Upper lobe of right lung (tissue), 1 donor: ENCODE data around the gene DCST1. TPM values are rescaled to one million over a fixed set of nuclear protein-coding genes. Genes with fewer than 3 reads are reported as not detected.

Source experiments
- ATAC-seq: fragments of 200-7000 bp; cut with Tn5 transposase; one replicate; pipeline ENCODE4 v1.9.1; 2020; ENCODE audit warnings: mild to moderate bottlenecking, moderate library complexity
- DNase-seq: peaks from one replicate; pipeline ENCODE4 v3.0.0-alpha.2; 2020
- H3K27ac ChIP-seq: fragments of 200-600 bp; one replicate; pipeline ENCODE4 v1.8.0; 2022
- H3K27me3 ChIP-seq: fragments of 200-600 bp; one replicate; pipeline ENCODE4 v1.8.0; 2022; ENCODE audit warnings: mild to moderate bottlenecking
- H3K36me3 ChIP-seq: fragments of 200-600 bp; one replicate; pipeline ENCODE4 v1.8.0; 2022
- H3K4me1 ChIP-seq: fragments of 200-600 bp; one replicate; pipeline ENCODE4 v1.8.0; 2022
- H3K4me3 ChIP-seq: fragments of 200-600 bp; one replicate; pipeline ENCODE4 v1.8.0; 2022; ENCODE audit warnings: mild to moderate bottlenecking
- H3K9me3 ChIP-seq: fragments of 200-600 bp; one replicate; pipeline ENCODE4 v1.8.0; 2022
- intact Hi-C: fragments of 100-400 bp; cut with DNase I; formaldehyde crosslinking; loops from one replicate; pipeline ENCODE4 v1.11.0; 2022
- total RNA-seq: library from RNA; stranded (reverse); fragmentation: NEBNext Ultra II Directional; extraction: Animal tissue kit (Norgen Biotek cat#: 25700); gene quantifications from one replicate; pipeline ENCODE4 v1.2.1, GENCODE V29; 2021
- TF ChIP-seq, protein P1 (sequence below): fragments of 200-600 bp; IDR thresholded peaks from one replicate; pipeline ENCODE4 v1.8.0; 2022; ENCODE audit warnings: antibody characterized with exemption
- donor health status: DM: no; HTN: yes; CAD: no; lungs with severe emphysema.

DCST1 gene
- total RNA-seq, 1 donor from 2014 or later: not detected

DNA sequence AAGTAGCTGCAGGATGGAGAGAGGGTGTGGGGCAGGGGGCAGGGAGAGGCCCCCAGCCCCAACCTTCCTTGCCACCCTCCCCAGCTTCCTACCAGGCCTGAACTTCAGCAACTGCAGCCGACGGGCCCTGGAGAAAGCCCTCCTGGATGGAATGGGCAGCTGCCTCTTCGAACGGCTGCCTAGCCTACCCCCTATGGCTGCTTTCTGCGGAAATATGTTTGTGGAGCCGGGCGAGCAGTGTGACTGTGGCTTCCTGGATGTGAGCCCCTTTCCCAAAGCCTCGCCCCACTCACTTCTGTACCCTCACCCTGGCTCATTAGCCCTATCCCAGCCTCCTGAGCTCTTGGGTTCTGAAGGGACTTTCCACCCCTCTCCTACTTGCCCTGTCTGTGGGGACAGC, 23.5 kb downstream of the DCST1 start:
- no peak overlapping the region for H3K4me3 ChIP-seq
- intact Hi-C loops: no loop called here
- no peaks in the 10 kb centered on the region for H3K27me3 ChIP-seq
- TF ChIP-seq, protein P1, sequence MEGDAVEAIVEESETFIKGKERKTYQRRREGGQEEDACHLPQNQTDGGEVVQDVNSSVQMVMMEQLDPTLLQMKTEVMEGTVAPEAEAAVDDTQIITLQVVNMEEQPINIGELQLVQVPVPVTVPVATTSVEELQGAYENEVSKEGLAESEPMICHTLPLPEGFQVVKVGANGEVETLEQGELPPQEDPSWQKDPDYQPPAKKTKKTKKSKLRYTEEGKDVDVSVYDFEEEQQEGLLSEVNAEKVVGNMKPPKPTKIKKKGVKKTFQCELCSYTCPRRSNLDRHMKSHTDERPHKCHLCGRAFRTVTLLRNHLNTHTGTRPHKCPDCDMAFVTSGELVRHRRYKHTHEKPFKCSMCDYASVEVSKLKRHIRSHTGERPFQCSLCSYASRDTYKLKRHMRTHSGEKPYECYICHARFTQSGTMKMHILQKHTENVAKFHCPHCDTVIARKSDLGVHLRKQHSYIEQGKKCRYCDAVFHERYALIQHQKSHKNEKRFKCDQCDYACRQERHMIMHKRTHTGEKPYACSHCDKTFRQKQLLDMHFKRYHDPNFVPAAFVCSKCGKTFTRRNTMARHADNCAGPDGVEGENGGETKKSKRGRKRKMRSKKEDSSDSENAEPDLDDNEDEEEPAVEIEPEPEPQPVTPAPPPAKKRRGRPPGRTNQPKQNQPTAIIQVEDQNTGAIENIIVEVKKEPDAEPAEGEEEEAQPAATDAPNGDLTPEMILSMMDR: no peak
- H3K36me3 ChIP-seq: peaks cover 66% of the 10 kb centered on the region
- DNase-seq (no peak), ATAC-seq (no peak)
- H3K9me3 ChIP-seq: no peaks in the 10 kb centered on the region
- no peak overlapping the region for H3K27ac ChIP-seq
- peaks cover 24% of the 10 kb centered on the region for H3K4me1 ChIP-seq

GRCh38 chr1:155057788-155058211, 24.2 kb downstream of the DCST1 start:
- TF ChIP-seq, protein P1: no peak
- Histone ChIP-seq H3K9me3 (no peaks in the 10 kb centered on the region), H3K27ac (no peak overlapping the region), H3K4me3 (no peak overlapping the region), H3K27me3 (no peaks in the 10 kb centered on the region), H3K4me1 (peaks cover 25% of the 10 kb centered on the region), H3K36me3 (peaks cover 66% of the 10 kb centered on the region)
- no peak for ATAC-seq
- intact Hi-C loops: no loop called here
- no peak for DNase-seq

DNA sequence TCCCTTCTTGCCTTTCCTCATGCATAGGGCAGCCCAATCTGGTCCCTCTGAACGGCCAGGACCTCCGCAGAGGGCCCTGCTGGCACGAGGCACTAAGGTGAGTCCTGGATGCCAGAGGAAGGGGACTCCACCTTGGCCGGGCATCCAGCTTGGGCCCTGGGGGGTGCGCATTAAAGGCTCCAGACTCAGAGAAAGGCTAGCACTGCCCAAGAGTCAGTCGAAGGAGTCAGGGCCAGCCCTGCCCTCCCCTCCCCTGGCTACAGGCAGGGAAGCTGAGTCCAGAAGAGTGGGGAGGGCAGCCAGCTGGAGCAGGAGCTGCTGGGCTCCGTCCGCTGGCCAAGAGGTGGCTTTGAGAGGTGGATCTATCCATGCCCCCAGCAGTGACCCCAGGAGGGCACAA, 27.1 kb downstream of the DCST1 start:
- H3K27ac ChIP-seq: no peak overlapping the region
- H3K4me1 ChIP-seq: peaks cover 23% of the 10 kb centered on the region
- H3K4me3 ChIP-seq: no peak overlapping the region
- DNase-seq (no peak), ATAC-seq (no peak)
- no peaks in the 10 kb centered on the region for H3K27me3 ChIP-seq
- no peaks in the 10 kb centered on the region for H3K9me3 ChIP-seq
- intact Hi-C loops: no loop called here
- TF ChIP-seq, protein P1: no peak
- peaks cover 50% of the 10 kb centered on the region for H3K36me3 ChIP-seq

DNA sequence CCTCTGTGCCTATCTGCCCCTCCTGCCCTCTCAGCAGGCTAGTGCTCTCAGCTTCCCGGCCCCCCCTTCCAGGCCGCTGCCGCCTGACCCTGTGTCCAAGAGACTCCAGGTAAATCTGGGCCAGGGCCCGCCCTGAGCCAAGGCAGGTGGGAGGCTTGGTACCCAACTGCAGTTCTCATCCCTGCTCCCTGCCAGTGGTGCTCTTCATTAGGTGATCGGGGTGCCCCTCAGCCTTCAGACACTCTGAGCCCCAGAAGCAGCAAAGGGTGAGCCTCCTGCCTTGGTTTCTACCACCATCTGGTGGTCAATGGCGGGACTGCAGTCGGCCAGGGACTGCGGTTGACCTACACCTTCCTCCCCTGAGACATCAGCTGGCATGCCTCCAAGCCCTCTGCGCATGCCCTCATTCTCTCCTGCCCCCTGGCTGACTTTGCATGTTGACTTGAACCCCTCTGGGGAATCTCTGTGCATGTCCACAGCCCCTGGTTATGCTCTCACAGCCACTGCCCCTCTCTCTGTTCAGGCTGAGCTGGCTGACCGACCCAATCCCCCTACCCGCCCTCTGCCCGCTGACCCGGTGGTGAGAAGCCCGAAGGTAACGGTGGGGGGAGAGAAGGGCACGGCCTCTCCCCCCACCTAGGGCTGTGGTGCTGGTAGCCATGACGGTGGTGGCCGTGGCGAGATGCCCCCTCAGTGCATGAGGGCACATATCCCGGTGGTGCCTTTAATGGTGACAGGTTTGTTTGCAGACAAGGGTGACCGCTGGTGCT, 27.9 kb downstream of the DCST1 start:
- H3K9me3 ChIP-seq: no peaks in the 10 kb centered on the region
- TF ChIP-seq, protein P1: peak; percentile 99
- peaks cover 23% of the 10 kb centered on the region for H3K4me1 ChIP-seq
- no peaks in the 10 kb centered on the region for H3K27me3 ChIP-seq
- ATAC-seq: peak; percentile 75
- H3K4me3 ChIP-seq: no peak overlapping the region
- DNase-seq: peak; percentile 92
- peaks cover 42% of the 10 kb centered on the region for H3K36me3 ChIP-seq
- intact Hi-C loops: no loop called here
- H3K27ac ChIP-seq: no peak overlapping the region

DNA sequence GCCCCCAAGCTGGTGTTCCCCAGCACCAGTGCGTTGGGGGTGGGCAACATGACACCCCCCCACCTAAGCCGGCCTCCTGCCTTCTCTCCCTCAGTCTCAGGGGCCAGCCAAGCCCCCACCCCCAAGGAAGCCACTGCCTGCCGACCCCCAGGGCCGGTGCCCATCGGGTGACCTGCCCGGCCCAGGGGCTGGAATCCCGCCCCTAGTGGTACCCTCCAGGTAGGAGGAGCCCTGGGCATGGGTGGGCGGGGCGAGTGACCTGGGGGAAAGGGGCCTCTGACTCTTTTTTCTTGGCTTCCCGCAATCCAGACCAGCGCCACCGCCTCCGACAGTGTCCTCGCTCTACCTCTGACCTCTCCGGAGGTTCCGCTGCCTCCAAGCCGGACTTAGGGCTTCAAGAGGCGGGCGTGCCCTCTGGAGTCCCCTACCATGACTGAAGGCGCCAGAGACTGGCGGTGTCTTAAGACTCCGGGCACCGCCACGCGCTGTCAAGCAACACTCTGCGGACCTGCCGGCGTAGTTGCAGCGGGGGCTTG, 28.6 kb downstream of the DCST1 start:
- DNase-seq (no peak), ATAC-seq (no peak)
- H3K4me3 ChIP-seq: no peak overlapping the region
- H3K9me3 ChIP-seq: no peaks in the 10 kb centered on the region
- peaks cover 23% of the 10 kb centered on the region for H3K4me1 ChIP-seq
- H3K27ac ChIP-seq: no peak overlapping the region
- peaks cover 36% of the 10 kb centered on the region for H3K36me3 ChIP-seq
- H3K27me3 ChIP-seq: no peaks in the 10 kb centered on the region
- TF ChIP-seq, protein P1: no peak
- intact Hi-C loops: no loop called here
